SK-N-SH treated with all-trans-retinoic acid at 6 μM for 48 hours (cell line): Measurements from ENCODE around the gene CCDC167.

Experiments
- ARNTL ChIP-seq: fragments of 450-650 bp; formaldehyde crosslinking; IDR thresholded peaks from 2 replicates; pipeline ENCODE4 v1.5.0; 2020; ENCODE audit warnings: low read depth, mild to moderate bottlenecking, moderate library complexity, borderline replicate concordance
- PATZ1 ChIP-seq: fragments of 250-450 bp; sonication (Bioruptor Pico); IDR thresholded peaks from 2 replicates; pipeline ENCODE4 v1.8.0; 2020; ENCODE audit warnings: mild to moderate bottlenecking, moderate library complexity, borderline replicate concordance
- SNAI2 ChIP-seq: fragments of 250-450 bp; sonication (Bioruptor Pico); IDR thresholded peaks from 2 replicates; pipeline ENCODE4 v1.5.0; 2020; ENCODE audit warnings: mild to moderate bottlenecking, moderate library complexity
- TCF4 ChIP-seq: fragments of 250-450 bp; sonication (Bioruptor Pico); IDR thresholded peaks from 2 replicates; pipeline ENCODE4 v1.8.0; 2021; ENCODE audit warnings: mild to moderate bottlenecking, moderate library complexity, borderline replicate concordance
- TOX ChIP-seq: fragments of 250-450 bp; sonication (Bioruptor Pico); IDR thresholded peaks from 2 replicates; pipeline ENCODE4 v1.8.0; 2021; ENCODE audit warnings: mild to moderate bottlenecking, moderate library complexity, borderline replicate concordance
- ZFP3 ChIP-seq: fragments of 250-450 bp; sonication (Bioruptor Pico); IDR thresholded peaks from 2 replicates; pipeline ENCODE4 v1.5.0; 2020; ENCODE audit warnings: mild to moderate bottlenecking, moderate library complexity
- ZFP30 ChIP-seq: fragments of 450-650 bp; formaldehyde crosslinking; IDR thresholded peaks from 2 replicates; pipeline ENCODE4 v1.5.0; 2022; ENCODE audit warnings: mild to moderate bottlenecking, moderate library complexity
- ZNF565 ChIP-seq: fragments of 450-650 bp; formaldehyde crosslinking; conservative IDR thresholded peaks from 2 replicates; pipeline ENCODE4 v1.5.0; 2020; ENCODE audit warnings: low read depth, mild to moderate bottlenecking, moderate library complexity

DNA sequence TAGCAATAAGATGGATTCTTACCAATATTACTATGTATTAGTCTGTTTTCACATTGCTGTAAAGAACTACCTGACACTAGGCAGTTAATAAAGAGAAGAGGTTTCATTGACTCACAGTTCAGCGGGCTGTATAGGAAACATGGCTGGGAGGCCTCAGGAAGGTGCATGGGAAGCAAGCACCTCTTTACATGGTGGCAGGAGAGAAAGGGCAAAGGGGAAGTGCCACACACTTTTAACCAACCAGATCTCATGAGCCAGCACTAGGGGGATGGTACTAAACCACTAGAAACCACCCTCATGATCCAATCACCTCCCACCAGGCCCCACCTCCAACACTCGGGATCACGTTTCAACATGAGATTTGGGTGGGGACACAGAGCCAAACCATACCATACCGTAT, 40.7 kb upstream of the CCDC167 start:
- TF ChIP-seq TCF4 (CRISPR knock-in tag), result no peak
- no peak for TF ChIP-seq ZNF565 (CRISPR knock-in tag)
- TF ChIP-seq TOX (CRISPR knock-in tag), result no peak
- no peak for TF ChIP-seq ZFP3 (CRISPR knock-in tag)
- TF ChIP-seq SNAI2 (CRISPR knock-in tag), result no peak
- no peak for TF ChIP-seq PATZ1 (CRISPR knock-in tag)
- no peak for TF ChIP-seq ZFP30 (CRISPR knock-in tag)
- no peak for TF ChIP-seq ARNTL (CRISPR knock-in tag)
